ENCODE results near the gene ENOSF1.

- TF ChIP-seq POLR2AphosphoS5 (IDR thresholded peaks at IDR 0.05; ENCODE audit: low read depth, low read length) (no peak), TAF1 (IDR thresholded peaks at IDR 0.05; ENCODE audit: borderline replicate concordance, low read depth, low read length) (no peak)
Measured at GRCh38 chr18:697800-698199, 14.6 kb downstream of the ENOSF1 start.

Data from GM12892 (cell line).